K562 (cell line): ENCODE results near the gene TLE6. TPM values are rescaled to one million over a fixed set of nuclear protein-coding genes. Genes with fewer than 3 reads are reported as not detected.

Experiments used
- COPS2 ChIP-seq: fragments of 450-650 bp; conservative IDR thresholded peaks from 2 replicates; pipeline ENCODE4 v1.6.1; 2016; ENCODE audit warnings: mild to moderate bottlenecking, moderate library complexity
- ERF ChIP-seq: fragments of 450-650 bp; formaldehyde crosslinking; IDR thresholded peaks from 2 replicates; pipeline ENCODE4 v1.4.0; 2020; ENCODE audit warnings: mild to moderate bottlenecking, mixed read lengths
- MED1 ChIP-seq: sonication (generic); formaldehyde crosslinking; IDR thresholded peaks from 2 replicates; pipeline ENCODE4 v1.8.1; 2023; ENCODE audit warnings: missing genetic modification reagents, borderline replicate concordance
- MTF1 ChIP-seq: fragments of 250-450 bp; sonication (Bioruptor Pico); IDR thresholded peaks from 2 replicates; pipeline ENCODE4 v1.9.0; 2021; ENCODE audit warnings: moderate library complexity, mild to moderate bottlenecking, inconsistent platforms, borderline replicate concordance
- SIN3A ChIP-seq, 2 experiments: fragments of 150-350 bp in 1 of 2; IDR thresholded peaks; 2 replicates each; pipeline ENCODE4 v1.6.1; 2011 to 2016; ENCODE audit warnings: borderline replicate concordance in 2 of 2, low read depth in 2 of 2, low read length in 2 of 2, mild to moderate bottlenecking in 2 of 2, moderate library complexity in 2 of 2; ENCODE audit not compliant: control insufficient read depth in 1 of 2
- SLC30A9 ChIP-seq: fragments of 250-450 bp; sonication (Bioruptor Pico); IDR thresholded peaks from 2 replicates; pipeline ENCODE4 v1.8.0; 2022; ENCODE audit warnings: mild to moderate bottlenecking, moderate library complexity
- XRCC5 ChIP-seq: fragments of 200-400 bp; formaldehyde crosslinking; IDR thresholded peaks from 2 replicates; pipeline ENCODE4 v1.6.1; 2017; ENCODE audit warnings: low read depth, mild to moderate bottlenecking, low read length
- ZNF212 ChIP-seq: fragments of 450-650 bp; formaldehyde crosslinking; IDR thresholded peaks from 2 replicates; pipeline ENCODE4 v1.4.0; 2020; ENCODE audit warnings: mild to moderate bottlenecking
- polyA plus RNA-seq, 8 experiments: library from polyadenylated mRNA; depleted of rRNA in 4 of 8; stranded (reverse) in 5 of 8; unstranded in 3 of 8; fragments of >200 nt; fragmentation: Nextera tagmentation in 2 of 8; fragmentation: Illumina TruSeq in 1 of 8; extraction: Ambion mirVana in 2 of 8; extraction: Trizol in 1 of 8; gene quantifications; 2 replicates each; pipeline versions ENCODE4 v1.2.1 to v1.2.3, GENCODE V29; 2011 to 2014; ENCODE audit warnings: inconsistent platforms in 1 of 8, missing spikeins in 1 of 8
- total RNA-seq, 7 experiments: library from RNA; depleted of rRNA in 6 of 7; stranded (reverse); fragments of >200 nt in 6 of 7; fragmentation: Illumina TruSeq in 2 of 7; extraction: Trizol in 2 of 7; gene quantifications; 2 replicates each; pipeline versions ENCODE4 v1.2.1 to v1.2.3, GENCODE V29; 2011 to 2021; ENCODE audit warnings: low replicate concordance in 1 of 7
- TF ChIP-seq, protein P1 (sequence below): sonication (generic); formaldehyde crosslinking; IDR thresholded peaks from 2 replicates; pipeline ENCODE4 v1.8.1; 2022; ENCODE audit warnings: missing genetic modification reagents
- TF ChIP-seq, protein P2 (sequence below): fragments of 450-650 bp; formaldehyde crosslinking; IDR thresholded peaks from 2 replicates; pipeline ENCODE4 v1.4.0; 2020; ENCODE audit warnings: mild to moderate bottlenecking, moderate library complexity
- TF ChIP-seq, protein P3 (sequence below): fragments of 250-450 bp; sonication (Bioruptor Pico); IDR thresholded peaks from 2 replicates; pipeline ENCODE4 v1.4.0; 2020; ENCODE audit warnings: borderline replicate concordance
- TF ChIP-seq, protein P4 (sequence below): fragments of 450-650 bp; IDR thresholded peaks from 2 replicates; pipeline ENCODE4 v1.6.1; 2016; ENCODE audit warnings: mild to moderate bottlenecking

Gene TLE6
- total and polyA plus RNA-seq, 9 of the 15 experiments (the other 6 are each of a cell fraction or from before 2014, with no cell fraction given), result 1.1 to 6.1 (median 2.5) TPM

DNA sequence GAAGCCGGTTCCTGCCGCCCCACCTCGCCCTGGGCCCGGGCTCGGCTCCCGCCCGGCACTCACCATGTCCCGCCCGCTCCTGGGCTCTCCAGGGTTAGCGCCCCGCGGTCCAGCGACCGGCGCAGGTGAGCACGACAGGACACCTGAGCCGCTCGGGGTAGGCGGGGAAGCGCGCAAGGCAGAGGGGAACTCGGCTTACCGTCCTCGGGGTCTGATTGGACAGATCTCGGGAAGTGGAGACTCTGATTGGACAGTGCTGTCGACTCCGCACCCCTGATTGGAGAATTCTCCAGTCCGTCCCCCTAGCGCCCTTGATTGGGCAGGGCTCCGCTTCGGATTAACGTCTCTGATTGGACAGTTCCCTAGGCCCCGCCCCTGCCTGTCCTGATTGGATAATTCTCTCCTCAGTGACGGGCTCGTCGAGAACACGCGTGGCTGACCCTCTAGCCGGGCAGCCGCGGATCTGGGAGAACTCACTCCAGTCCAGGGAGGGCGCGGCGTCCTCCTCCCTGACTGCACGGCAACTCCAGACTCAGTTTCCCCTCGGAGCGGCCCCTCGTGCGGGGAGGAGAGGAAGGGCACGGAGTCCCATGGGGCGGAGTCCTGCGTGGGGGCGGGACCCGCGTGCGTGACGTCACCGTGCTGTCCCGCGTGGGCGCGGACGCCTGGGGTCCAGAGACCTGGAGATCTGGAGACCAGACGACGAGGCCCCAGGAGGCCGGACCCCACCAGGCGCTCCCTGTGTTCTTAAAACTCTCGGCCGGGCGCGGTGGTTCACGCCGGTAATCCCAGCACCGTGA lies 32.4 kb upstream of the TLE6 start, which contains the start of gene ZNF77 (continued):
- TF ChIP-seq, protein P1, sequence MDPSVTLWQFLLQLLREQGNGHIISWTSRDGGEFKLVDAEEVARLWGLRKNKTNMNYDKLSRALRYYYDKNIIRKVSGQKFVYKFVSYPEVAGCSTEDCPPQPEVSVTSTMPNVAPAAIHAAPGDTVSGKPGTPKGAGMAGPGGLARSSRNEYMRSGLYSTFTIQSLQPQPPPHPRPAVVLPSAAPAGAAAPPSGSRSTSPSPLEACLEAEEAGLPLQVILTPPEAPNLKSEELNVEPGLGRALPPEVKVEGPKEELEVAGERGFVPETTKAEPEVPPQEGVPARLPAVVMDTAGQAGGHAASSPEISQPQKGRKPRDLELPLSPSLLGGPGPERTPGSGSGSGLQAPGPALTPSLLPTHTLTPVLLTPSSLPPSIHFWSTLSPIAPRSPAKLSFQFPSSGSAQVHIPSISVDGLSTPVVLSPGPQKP (CRISPR knock-in tag), result no peak
- TF ChIP-seq MED1, result no peak
- TF ChIP-seq ZNF212 (CRISPR knock-in tag), result no peak
- TF ChIP-seq, protein P2, sequence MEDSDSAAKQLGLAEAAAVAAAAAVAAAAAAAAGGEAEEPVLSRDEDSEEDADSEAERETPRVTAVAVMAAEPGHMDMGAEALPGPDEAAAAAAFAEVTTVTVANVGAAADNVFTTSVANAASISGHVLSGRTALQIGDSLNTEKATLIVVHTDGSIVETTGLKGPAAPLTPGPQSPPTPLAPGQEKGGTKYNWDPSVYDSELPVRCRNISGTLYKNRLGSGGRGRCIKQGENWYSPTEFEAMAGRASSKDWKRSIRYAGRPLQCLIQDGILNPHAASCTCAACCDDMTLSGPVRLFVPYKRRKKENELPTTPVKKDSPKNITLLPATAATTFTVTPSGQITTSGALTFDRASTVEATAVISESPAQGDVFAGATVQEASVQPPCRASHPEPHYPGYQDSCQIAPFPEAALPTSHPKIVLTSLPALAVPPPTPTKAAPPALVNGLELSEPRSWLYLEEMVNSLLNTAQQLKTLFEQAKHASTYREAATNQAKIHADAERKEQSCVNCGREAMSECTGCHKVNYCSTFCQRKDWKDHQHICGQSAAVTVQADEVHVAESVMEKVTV (CRISPR knock-in tag), result no peak
- peak; percentile 87; the same call in 1 of the 2 replicates for TF ChIP-seq ERF (CRISPR knock-in tag)
- TF ChIP-seq, protein P3, sequence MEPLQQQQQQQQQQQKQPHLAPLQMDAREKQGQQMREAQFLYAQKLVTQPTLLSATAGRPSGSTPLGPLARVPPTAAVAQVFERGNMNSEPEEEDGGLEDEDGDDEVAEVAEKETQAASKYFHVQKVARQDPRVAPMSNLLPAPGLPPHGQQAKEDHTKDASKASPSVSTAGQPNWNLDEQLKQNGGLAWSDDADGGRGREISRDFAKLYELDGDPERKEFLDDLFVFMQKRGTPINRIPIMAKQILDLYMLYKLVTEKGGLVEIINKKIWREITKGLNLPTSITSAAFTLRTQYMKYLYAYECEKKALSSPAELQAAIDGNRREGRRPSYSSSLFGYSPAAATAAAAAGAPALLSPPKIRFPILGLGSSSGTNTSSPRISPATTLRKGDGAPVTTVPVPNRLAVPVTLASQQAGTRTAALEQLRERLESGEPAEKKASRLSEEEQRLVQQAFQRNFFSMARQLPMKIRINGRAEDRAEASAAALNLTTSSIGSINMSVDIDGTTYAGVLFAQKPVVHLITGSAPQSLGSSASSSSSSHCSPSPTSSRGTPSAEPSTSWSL (CRISPR knock-in tag), result no peak
- no peak for TF ChIP-seq MTF1 (CRISPR knock-in tag)
- no peak; a peak in 1 of 4 replicates for TF ChIP-seq SIN3A (IDR thresholded peaks at IDR 0.05; ENCODE audit: borderline replicate concordance in 2 of 2, control insufficient read depth in 1 of 2, low read depth in 2 of 2, low read length in 2 of 2)
- TF ChIP-seq SLC30A9 (CRISPR knock-in tag), result no peak
- no peak for TF ChIP-seq XRCC5
- no peak for TF ChIP-seq COPS2
- TF ChIP-seq, protein P4, sequence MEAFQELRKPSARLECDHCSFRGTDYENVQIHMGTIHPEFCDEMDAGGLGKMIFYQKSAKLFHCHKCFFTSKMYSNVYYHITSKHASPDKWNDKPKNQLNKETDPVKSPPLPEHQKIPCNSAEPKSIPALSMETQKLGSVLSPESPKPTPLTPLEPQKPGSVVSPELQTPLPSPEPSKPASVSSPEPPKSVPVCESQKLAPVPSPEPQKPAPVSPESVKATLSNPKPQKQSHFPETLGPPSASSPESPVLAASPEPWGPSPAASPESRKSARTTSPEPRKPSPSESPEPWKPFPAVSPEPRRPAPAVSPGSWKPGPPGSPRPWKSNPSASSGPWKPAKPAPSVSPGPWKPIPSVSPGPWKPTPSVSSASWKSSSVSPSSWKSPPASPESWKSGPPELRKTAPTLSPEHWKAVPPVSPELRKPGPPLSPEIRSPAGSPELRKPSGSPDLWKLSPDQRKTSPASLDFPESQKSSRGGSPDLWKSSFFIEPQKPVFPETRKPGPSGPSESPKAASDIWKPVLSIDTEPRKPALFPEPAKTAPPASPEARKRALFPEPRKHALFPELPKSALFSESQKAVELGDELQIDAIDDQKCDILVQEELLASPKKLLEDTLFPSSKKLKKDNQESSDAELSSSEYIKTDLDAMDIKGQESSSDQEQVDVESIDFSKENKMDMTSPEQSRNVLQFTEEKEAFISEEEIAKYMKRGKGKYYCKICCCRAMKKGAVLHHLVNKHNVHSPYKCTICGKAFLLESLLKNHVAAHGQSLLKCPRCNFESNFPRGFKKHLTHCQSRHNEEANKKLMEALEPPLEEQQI, result no peak
